LNCAP (cell line): Measurements from ENCODE around the gene RGMA.

Experiments used
- CTCF ChIP-seq: fragments of 450-650 bp; IDR thresholded peaks from 2 replicates; pipeline ENCODE4 v1.5.1; 2017; ENCODE audit warnings: mild to moderate bottlenecking

Gene RGMA

GRCh38 chr15:93110502-93111040 lies 21.6 kb upstream of the RGMA start:
- no peak for TF ChIP-seq CTCF

GRCh38 chr15:93109336-93110102 lies 20.5 kb upstream of the RGMA start:
- TF ChIP-seq CTCF = no peak

GRCh38 chr15:93107646-93108045 lies 18.6 kb upstream of the RGMA start:
- TF ChIP-seq CTCF = no peak

- no peak for TF ChIP-seq CTCF
Measured at GRCh38 chr15:93105485-93105884, 16.5 kb upstream of the RGMA start.

GRCh38 chr15:93103823-93104222 lies 14.8 kb upstream of the RGMA start:
- no peak for TF ChIP-seq CTCF

GRCh38 chr15:93102211-93102610 lies 13.2 kb upstream of the RGMA start:
- TF ChIP-seq CTCF = no peak

- no peak for TF ChIP-seq CTCF
Measured at GRCh38 chr15:93093765-93094164, 4.8 kb upstream of the RGMA start.
